BJ (cell line): ENCODE results near the gene CD93. TPM values are rescaled to one million over a fixed set of nuclear protein-coding genes. Genes with fewer than 3 reads are reported as not detected.

Experiments
- CTCF ChIA-PET: fragments of 350-600 bp; formaldehyde crosslinking; extraction: SDS; loops from one replicate; lab custom pipeline; 2021; ENCODE audit warnings: antibody characterized with exemption, inconsistent platforms; lab: Yijun Ruan, JAX
- POLR2A ChIA-PET: fragments of 300-600 bp; sonication (Branson Sonifier 250); formaldehyde crosslinking; extraction: SDS; loops from one replicate; lab custom pipeline; 2021; ENCODE audit warnings: antibody characterized with exemption; lab: Charles Lee
- DNase-seq: peaks from one replicate; pipeline ENCODE4 v3.0.0-alpha.2; 2011; ENCODE audit warnings: low read depth
- H3K27me3 ChIP-seq: 2 replicates; pipeline ENCODE4 v1.6.0; 2011; ENCODE audit warnings: low read length; ENCODE audit not compliant: control insufficient read depth, insufficient read depth
- H3K36me3 ChIP-seq: 2 replicates; pipeline ENCODE4 v1.5.1; 2011; ENCODE audit warnings: low read length; ENCODE audit not compliant: control insufficient read depth, insufficient read depth
- H3K4me3 ChIP-seq: 2 replicates; pipeline ENCODE4 v1.5.1; 2011; ENCODE audit warnings: low read depth, mild to moderate bottlenecking, control low read depth, low read length
- CTCF ChIP-seq: IDR thresholded peaks from 2 replicates; pipeline ENCODE4 v1.5.1; 2011; ENCODE audit warnings: low read depth, mild to moderate bottlenecking, control low read depth, inconsistent platforms, low read length, moderate library complexity; ENCODE audit not compliant: insufficient read depth
- polyA plus RNA-seq: library from polyadenylated mRNA; depleted of rRNA; stranded (reverse); fragments of >200 nt; gene quantifications from 2 replicates; pipeline ENCODE4 v1.2.3, GENCODE V29; 2011

Gene CD93
- polyA plus RNA-seq, 1 experiment = not detected

DNA sequence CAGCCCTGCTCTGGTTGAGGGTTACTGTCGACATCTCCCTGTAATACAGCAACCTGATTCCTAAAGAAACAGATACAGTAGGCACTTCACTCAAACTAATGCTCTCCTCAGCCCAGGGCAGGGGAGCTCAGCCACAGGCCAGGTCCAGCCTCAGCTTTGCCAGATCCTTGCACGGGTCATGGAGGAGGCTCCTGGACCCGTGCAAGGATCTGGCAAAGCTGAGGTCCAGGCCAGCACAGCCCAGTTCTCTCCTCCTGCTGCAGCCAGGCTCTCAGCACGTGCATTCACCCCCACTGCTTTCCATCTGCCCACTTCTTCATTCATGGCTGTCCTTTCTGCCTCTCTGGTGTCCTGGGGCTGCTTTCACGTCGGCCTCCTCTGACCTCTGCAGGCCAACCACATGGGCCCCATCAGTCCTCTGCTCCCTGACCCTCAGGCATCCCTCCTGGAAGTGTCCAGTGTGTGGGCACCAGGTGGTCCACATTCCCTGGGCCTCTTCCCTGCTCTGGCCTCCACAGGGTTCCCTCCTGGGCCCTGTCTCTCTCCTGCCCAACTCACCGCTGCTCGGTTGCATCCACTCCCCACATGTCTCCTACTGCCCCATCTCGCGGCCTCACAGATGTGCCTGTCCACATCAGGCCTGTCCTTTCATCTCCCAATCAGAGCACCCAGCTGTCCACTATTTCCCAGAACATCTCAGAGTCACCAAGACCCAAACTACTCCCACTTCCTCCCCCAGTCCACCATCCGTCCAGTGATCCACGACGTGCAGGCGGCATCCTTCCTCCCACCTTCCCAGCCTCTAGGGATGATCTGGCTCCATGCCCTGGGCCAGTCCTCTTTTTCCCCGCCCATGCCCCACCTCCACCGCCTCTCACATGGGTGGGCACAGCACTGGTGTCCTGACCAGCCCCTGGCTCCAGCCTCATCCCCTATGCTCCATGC, 11.8 kb upstream of the CD93 start:
- POLR2A ChIA-PET = no interaction called here
- peaks cover 5% of the 10 kb centered on the region for H3K27me3 ChIP-seq
- no peak for DNase-seq
- no peak overlapping the region for H3K4me3 ChIP-seq
- no peaks in the 10 kb centered on the region for H3K36me3 ChIP-seq
- no peak for TF ChIP-seq CTCF
- CTCF ChIA-PET = no interaction called here

GRCh38 chr20:23096986-23097520, 10.9 kb upstream of the CD93 start:
- no peak for TF ChIP-seq CTCF
- Histone ChIP-seq H3K4me3 (no peak overlapping the region), H3K36me3 (no peaks in the 10 kb centered on the region), H3K27me3 (peaks cover 5% of the 10 kb centered on the region)
- no peak for DNase-seq
- CTCF ChIA-PET = no interaction called here
- POLR2A ChIA-PET = no interaction called here

GRCh38 chr20:23096097-23096496, 10.0 kb upstream of the CD93 start:
- TF ChIP-seq CTCF = no peak
- DNase-seq = no peak
- POLR2A ChIA-PET = no interaction called here
- Histone ChIP-seq H3K36me3 (no peaks in the 10 kb centered on the region), H3K27me3 (peaks cover 5% of the 10 kb centered on the region), H3K4me3 (no peak overlapping the region)
- CTCF ChIA-PET = interaction anchor here (0.6 to 1.2 kb wide), 2 partner anchors 13 to 139 kb away, joined by 3 read pairs; no protein-coding TSS in a partner anchor

DNA sequence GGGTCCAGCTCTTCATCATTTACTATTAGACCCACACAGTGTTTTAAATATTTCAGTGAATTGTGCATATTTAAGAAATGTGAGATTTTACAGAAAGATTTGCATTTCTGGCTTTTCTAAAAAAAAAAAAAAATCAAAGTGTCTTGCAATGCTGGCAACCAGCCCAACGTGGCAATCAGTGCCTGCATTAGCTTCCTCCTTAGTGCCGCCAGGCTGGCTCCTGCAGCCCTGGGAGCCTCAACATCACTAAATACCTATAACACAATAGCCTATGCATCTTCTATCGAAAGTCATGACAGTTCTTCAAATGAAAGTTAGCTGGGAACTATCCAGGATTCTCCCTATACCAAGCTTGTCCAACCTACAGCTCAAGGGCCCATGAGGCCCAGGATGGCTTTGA, 9.4 kb upstream of the CD93 start:
- Histone ChIP-seq H3K27me3 (peaks cover 5% of the 10 kb centered on the region), H3K4me3 (no peak overlapping the region), H3K36me3 (no peaks in the 10 kb centered on the region)
- POLR2A ChIA-PET = no interaction called here
- CTCF ChIA-PET = interaction anchor here (1.2 kb wide), 1 partner anchor 139 kb away, joined by 3 read pairs; no protein-coding TSS in a partner anchor
- no peak for DNase-seq
- TF ChIP-seq CTCF = no peak

DNA sequence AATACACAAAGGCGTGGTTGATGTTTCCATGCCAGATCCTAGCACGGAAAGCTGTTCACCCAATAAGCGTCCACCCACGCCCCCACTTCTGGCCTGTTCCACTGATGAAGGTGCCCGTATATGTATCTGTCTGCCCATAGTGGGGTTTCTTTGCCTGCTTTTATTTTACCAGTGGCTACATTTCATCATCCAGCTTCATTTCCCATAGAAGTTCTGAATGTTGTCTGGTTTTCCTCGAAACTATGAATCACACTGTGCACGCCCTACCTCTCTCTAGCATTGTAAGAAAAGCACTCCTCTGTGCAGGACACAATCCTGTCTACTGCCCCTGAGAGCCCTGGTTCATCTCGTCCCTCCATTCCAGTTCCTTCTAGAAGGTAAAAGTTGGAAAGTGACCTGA, 8.8 kb upstream of the CD93 start:
- Histone ChIP-seq H3K36me3 (no peaks in the 10 kb centered on the region), H3K27me3 (peaks cover 5% of the 10 kb centered on the region), H3K4me3 (no peak overlapping the region)
- no peak for TF ChIP-seq CTCF
- CTCF ChIA-PET = interaction anchor here (1.2 kb wide), 1 partner anchor 140 kb away, joined by 3 read pairs; no protein-coding TSS in a partner anchor
- DNase-seq = no peak
- POLR2A ChIA-PET = no interaction called here
